Skeletal muscle tissue (tissue), 4 donors: ENCODE results near the gene CDKN2D. TPM values are rescaled to one million over a fixed set of nuclear protein-coding genes. Genes with fewer than 3 reads are reported as not detected.

Experiments
- H3K27ac ChIP-seq: one replicate; pipeline ENCODE4 v1.7.0; 2013; ENCODE audit warnings: mild to moderate bottlenecking, low read depth, low read length, inconsistent platforms
- H3K27me3 ChIP-seq, 3 donors: one replicate each; pipeline ENCODE4 v1.7.0; 2013; ENCODE audit warnings: low read length in 3 of 3; ENCODE audit not compliant: control insufficient read depth in 3 of 3, insufficient read depth in 3 of 3
- H3K36me3 ChIP-seq, 3 donors: one replicate each; pipeline ENCODE4 v1.7.0; 2013; ENCODE audit warnings: low read length in 3 of 3; ENCODE audit not compliant: control insufficient read depth in 3 of 3, insufficient read depth in 3 of 3
- H3K4me1 ChIP-seq, 3 donors: one replicate each; pipeline ENCODE4 v1.7.0; 2013; ENCODE audit warnings: low read length in 3 of 3, mild to moderate bottlenecking in 3 of 3; ENCODE audit not compliant: control insufficient read depth in 3 of 3, insufficient read depth in 3 of 3
- H3K4me3 ChIP-seq, 3 donors: one replicate each; pipeline ENCODE4 v1.7.0; 2013; ENCODE audit warnings: low read length in 3 of 3
- H3K9ac ChIP-seq, 3 donors: one replicate each; pipeline ENCODE4 v1.7.0; 2013; ENCODE audit warnings: low read length in 3 of 3, mild to moderate bottlenecking in 3 of 3, moderate library complexity in 2 of 3, low read depth in 1 of 3
- H3K9me3 ChIP-seq, 3 donors: one replicate each; pipeline ENCODE4 v1.7.0; 2013; ENCODE audit warnings: low read length in 3 of 3; ENCODE audit not compliant: control insufficient read depth in 3 of 3
- total RNA-seq: library from RNA; depleted of rRNA; stranded (reverse); fragments of >200 nt; gene quantifications from one replicate; pipeline ENCODE4 v1.2.3, GENCODE V29; 2014
- donor health status: Osteomylitis.

Gene CDKN2D
- total RNA-seq, 1 donor from 2014 or later, result 16.7 TPM

DNA sequence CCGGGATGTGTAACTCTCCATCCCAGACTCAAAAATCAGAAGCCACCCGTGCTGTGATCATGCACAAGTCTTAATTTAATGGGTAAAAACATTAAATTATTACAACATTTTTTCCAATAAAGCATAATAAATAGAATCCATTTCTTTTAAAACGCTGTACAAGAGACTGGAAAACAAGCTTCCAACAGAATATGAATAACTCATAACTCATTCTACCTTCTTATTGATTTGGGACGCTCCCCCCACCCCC, 2.4 kb downstream of the CDKN2D start:
- peak overlapping the region; percentile 36 to 81 (median 77) for H3K9ac ChIP-seq
- peak overlapping the region; percentile 83 for H3K27ac ChIP-seq
- peaks cover 33 to 39% (median 34%) of the 10 kb centered on the region in 3 donors for H3K4me1 ChIP-seq
- no peaks in the 10 kb centered on the region for H3K27me3 ChIP-seq
- H3K9me3 ChIP-seq, result no peaks in the 10 kb centered on the region
- H3K36me3 ChIP-seq, result peaks cover 3 to 5% (median 4%) of the 10 kb centered on the region in 3 donors
- H3K4me3 ChIP-seq, result peak overlapping the region; percentile 75 to 89 (median 88)

DNA sequence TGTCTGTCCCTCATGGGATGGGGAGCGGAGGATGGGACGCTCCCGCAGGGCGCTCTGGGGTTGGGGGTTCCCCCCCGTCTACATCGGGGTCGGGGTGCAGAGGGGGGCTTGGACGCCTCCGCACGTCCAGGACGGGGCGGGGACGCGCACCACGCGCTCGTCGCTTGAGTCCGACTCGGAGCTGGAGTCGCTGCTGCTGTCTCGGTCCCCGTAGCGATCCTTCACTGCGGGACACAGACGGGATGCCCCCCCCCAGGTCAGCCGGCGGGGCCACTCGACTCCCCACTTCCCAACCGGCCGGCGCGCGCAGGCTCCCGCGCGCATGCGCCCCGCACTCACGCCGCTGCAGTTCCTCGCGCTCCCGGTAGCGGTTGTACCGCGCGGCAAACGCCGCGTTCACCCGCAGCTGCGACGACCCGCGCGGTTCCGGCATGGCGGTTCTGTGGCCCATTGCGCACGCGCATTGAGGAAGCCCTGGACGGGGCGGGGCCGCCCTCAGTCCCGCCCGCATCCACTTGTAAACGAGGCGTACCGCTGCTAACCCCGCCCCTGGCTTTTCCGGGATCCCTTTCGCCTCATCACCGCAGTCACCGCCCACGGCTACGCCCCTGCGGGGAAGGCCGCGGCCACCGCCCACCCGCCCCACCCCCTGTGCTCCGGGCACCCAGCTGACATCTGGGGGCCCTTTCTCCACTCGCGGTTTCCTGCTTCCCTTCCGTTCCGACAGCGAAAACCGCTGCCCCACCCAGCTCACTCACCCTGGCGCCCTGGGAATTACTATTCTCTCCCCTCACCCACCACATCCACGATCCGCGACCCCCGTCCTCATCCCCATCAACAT, 3.0 kb downstream of the CDKN2D start, which contains the start of gene KRI1:
KRI1 (minus strand) TSS at position 444 of the 841 bp plus-strand sequence; CDS start at position 433, 11 bp downstream.
- peak within 1 kb of the TSS; percentile 82 to 92 (median 91) for H3K9ac ChIP-seq
- peak within 1 kb of the TSS; percentile 75 to 89 (median 88) for H3K4me3 ChIP-seq
- no peaks in the 10 kb centered on the region for H3K27me3 ChIP-seq
- peaks cover 33 to 39% (median 34%) of the 10 kb centered on the region in 3 donors for H3K4me1 ChIP-seq
- peak within 1 kb of the TSS; percentile 84 for H3K27ac ChIP-seq
- no peaks in the 10 kb centered on the region for H3K9me3 ChIP-seq
- H3K36me3 ChIP-seq, result peaks cover 3 to 7% (median 5%) of the 10 kb centered on the region in 3 donors

DNA sequence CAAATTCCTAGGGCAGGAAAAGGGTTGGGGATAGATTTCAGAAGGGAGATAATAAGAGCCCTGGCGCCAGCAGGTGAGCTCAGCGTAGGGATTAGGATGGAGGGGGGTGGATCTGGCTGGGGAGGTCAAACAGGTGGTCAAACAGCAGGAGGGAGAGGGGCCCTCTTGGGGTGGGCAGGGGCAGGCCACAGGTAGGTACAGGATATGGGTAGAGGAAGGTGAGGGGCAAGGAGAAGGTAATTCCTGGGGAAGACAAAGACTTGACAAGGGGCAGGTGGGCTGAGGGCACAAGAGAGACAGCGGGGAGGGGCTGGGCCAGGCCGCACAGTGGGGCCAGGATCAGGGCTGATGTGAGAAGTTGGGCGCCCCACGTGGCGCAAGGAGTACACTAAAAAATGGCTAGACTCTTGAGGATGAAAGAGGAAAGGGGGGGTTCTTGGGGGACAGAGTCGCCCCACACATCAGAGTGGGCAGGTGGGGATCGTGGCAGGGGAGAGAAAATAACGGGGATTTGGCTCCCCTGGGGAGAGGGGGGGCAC, 3.7 kb downstream of the CDKN2D start:
- Histone ChIP-seq H3K9me3 (no peaks in the 10 kb centered on the region), H3K27me3 (no peaks in the 10 kb centered on the region), H3K9ac (peak overlapping the region; percentile 82 to 92 (median 91)), H3K27ac (peak overlapping the region; percentile 84), H3K4me1 (peaks cover 33 to 39% (median 34%) of the 10 kb centered on the region in 3 donors), H3K36me3 (peaks cover 9 to 14% (median 10%) of the 10 kb centered on the region in 3 donors), H3K4me3 (peak overlapping the region; percentile 75 to 89 (median 88))

GRCh38 chr19:10562609-10563008, 6.2 kb downstream of the CDKN2D start:
- Histone ChIP-seq H3K9ac (no peak overlapping the region), H3K27ac (no peak overlapping the region), H3K27me3 (no peaks in the 10 kb centered on the region), H3K9me3 (no peaks in the 10 kb centered on the region), H3K4me3 (no peak overlapping the region), H3K4me1 (peaks cover 20 to 26% (median 20%) of the 10 kb centered on the region in 3 donors), H3K36me3 (peaks cover 26 to 35% (median 28%) of the 10 kb centered on the region in 3 donors)

DNA sequence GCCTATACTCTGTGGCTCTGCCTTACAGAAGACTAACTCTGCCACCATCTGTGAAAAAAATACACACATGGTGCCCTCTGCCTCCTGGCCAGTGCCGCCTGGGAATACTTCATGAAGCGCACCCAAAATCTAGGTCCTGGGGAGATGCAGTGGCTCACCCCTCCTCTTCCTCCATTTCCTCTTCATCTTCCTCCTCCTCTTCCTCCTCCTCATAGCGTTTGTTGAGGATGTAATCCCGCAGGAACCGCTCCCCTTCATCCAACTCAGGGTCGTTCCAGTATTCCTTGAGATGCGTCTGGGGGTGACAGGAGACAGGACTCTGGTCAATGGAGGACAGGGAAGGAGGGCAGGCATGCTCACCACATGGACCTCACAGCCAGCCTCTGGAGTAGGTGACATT, 8.6 kb downstream of the CDKN2D start:
- peaks cover 3 to 13% (median 5%) of the 10 kb centered on the region in 3 donors for H3K4me1 ChIP-seq
- H3K27ac ChIP-seq, result no peak overlapping the region
- H3K9me3 ChIP-seq, result no peaks in the 10 kb centered on the region
- H3K27me3 ChIP-seq, result no peaks in the 10 kb centered on the region
- H3K36me3 ChIP-seq, result peaks cover 38 to 55% (median 38%) of the 10 kb centered on the region in 3 donors
- H3K9ac ChIP-seq, result no peak overlapping the region
- no peak overlapping the region for H3K4me3 ChIP-seq

DNA sequence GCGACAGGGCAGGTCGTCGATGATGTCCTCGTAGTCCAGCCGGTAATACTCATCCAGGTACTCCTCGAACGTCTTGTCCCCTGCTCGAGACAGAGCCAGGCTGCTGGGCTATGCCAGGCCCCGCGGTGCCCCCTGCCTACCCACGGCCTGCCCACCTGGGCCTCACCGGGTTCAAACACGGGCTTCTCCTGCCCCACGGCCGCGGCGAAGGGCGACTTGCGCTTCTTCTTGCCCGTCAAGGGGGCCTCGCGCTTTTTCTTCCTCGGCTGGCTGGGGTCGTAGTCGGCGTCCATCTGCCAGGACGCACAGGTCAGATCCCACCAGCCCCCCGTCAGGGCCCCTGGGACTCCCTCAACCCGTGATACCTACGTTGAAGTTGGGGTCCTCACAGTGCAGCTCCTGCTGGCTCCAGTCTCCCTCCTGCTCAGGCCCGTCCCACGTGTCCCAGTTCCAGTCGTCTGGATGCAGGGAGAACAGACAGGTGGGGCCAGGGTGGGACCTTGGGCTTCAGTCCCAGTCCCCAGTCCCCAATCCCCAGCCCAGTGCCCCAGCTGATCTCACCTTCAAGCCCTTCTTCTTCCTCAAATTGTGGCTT, 11.1 kb downstream of the CDKN2D start:
- H3K4me1 ChIP-seq, result peaks cover 0 to 7% (median 0%) of the 10 kb centered on the region in 3 donors
- H3K27me3 ChIP-seq, result no peaks in the 10 kb centered on the region
- no peak overlapping the region for H3K4me3 ChIP-seq
- H3K27ac ChIP-seq, result no peak overlapping the region
- H3K9me3 ChIP-seq, result no peaks in the 10 kb centered on the region
- H3K36me3 ChIP-seq, result peaks cover 56 to 74% (median 61%) of the 10 kb centered on the region in 3 donors
- H3K9ac ChIP-seq, result no peak overlapping the region

GRCh38 chr19:10555610-10555973, 13.2 kb downstream of the CDKN2D start:
- Histone ChIP-seq H3K27ac (no peak overlapping the region), H3K36me3 (peaks cover 67 to 74% (median 73%) of the 10 kb centered on the region in 3 donors), H3K27me3 (no peaks in the 10 kb centered on the region), H3K9me3 (no peaks in the 10 kb centered on the region), H3K4me1 (peaks cover 0 to 7% (median 0%) of the 10 kb centered on the region in 3 donors), H3K4me3 (no peak overlapping the region), H3K9ac (no peak overlapping the region)

DNA sequence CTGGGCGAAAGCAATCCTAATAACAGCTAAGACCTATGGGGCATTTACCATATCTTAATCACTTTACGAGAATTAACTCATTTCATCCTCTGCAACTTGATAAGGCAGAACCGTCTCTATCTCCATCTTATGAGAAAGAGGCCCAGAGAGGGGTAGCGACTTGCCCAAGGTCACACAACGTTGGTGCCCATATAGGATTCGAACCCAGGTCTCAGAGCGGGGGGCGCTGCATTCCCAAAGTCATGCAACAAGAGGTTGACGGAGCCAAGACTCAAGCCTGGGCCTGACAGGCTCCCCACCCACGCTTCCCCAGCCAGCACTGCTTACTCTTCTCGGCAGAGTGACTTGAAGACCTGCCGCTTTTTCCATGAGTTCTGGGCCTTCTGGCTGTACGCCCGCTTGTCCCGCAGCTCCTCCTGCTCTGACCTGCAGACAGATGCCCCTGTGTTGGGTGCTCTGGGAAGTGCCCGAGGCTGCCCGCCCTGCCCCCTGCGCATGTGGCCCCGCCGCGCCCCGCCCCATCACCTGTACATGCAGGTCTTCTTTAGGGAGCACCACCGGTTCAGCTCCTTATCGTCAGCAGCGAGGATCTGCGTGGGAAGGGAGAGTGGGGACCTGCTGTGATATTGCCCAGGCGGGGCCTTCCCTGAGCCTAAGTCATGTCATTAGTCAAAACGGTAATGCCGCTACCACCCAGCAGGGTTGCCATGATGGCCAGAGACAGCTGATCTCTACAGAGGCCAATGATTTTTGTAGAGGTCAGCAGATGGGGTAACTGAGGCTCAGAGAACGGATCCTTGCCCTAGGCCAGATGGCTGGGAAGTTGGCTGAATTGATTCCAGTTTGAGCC, 13.8 kb downstream of the CDKN2D start:
- Histone ChIP-seq H3K27me3 (no peaks in the 10 kb centered on the region), H3K27ac (no peak overlapping the region), H3K4me1 (peaks cover 0 to 7% (median 0%) of the 10 kb centered on the region in 3 donors), H3K4me3 (no peak overlapping the region), H3K9me3 (no peaks in the 10 kb centered on the region), H3K36me3 (peaks cover 65 to 73% (median 72%) of the 10 kb centered on the region in 3 donors), H3K9ac (no peak overlapping the region)

- peaks cover 63 to 71% (median 68%) of the 10 kb centered on the region in 3 donors for H3K36me3 ChIP-seq
- H3K9me3 ChIP-seq, result no peaks in the 10 kb centered on the region
- no peak overlapping the region for H3K27ac ChIP-seq
- no peak overlapping the region for H3K9ac ChIP-seq
- H3K4me1 ChIP-seq, result peaks cover 0 to 7% (median 0%) of the 10 kb centered on the region in 3 donors
- no peaks in the 10 kb centered on the region for H3K27me3 ChIP-seq
- no peak overlapping the region for H3K4me3 ChIP-seq
These were observed 14.8 kb downstream of the CDKN2D start for GRCh38 chr19:10553943-10554381.
